ENCODE results near the gene LRPAP1.

- no peak for TF ChIP-seq EP300 (IDR thresholded peaks at IDR 0.05; ENCODE audit: borderline replicate concordance in 1 of 2, low read depth in 1 of 2, low read length in 1 of 2)
- no peak for TF ChIP-seq GABPA (IDR thresholded peaks at IDR 0.05; ENCODE audit: low read depth)
- no peak for TF ChIP-seq TCF12 (IDR thresholded peaks at IDR 0.05)
These were observed 17.3 kb downstream of the LRPAP1 start for GRCh38 chr4:3514806-3515501.

Data from SK-N-SH (cell line).